HG02678 (cell line): ENCODE results near the gene KCNQ5.

Experiments used
- ATAC-seq: cut with Tn5 transposase; IDR thresholded peaks from one replicate; pipeline ENCODE4 v1.9.1; 2021; ENCODE audit warnings: mild to moderate bottlenecking, moderate library complexity; ENCODE audit not compliant: unreplicated experiment

KCNQ5 gene

DNA sequence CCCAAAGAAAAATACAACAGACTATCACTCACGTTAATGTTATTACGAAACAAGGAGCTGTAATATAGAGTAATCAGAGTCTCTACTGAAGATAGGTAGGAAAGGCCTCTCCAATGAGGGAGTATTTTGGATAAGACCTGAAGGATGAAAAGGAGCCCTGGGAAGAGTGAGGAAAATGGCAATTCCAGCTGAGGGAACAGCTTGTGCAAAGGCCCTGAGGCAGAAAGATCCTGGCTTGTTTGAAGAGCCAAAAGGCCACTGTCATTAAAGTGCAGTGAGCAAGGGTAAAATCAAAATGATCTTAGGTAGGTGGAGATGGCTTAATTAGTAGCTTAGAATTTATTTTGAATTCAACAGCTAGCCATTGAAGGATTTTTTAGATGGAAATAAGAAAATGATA is 464.9 kb downstream of the KCNQ5 start:
- ATAC-seq: no peak

DNA sequence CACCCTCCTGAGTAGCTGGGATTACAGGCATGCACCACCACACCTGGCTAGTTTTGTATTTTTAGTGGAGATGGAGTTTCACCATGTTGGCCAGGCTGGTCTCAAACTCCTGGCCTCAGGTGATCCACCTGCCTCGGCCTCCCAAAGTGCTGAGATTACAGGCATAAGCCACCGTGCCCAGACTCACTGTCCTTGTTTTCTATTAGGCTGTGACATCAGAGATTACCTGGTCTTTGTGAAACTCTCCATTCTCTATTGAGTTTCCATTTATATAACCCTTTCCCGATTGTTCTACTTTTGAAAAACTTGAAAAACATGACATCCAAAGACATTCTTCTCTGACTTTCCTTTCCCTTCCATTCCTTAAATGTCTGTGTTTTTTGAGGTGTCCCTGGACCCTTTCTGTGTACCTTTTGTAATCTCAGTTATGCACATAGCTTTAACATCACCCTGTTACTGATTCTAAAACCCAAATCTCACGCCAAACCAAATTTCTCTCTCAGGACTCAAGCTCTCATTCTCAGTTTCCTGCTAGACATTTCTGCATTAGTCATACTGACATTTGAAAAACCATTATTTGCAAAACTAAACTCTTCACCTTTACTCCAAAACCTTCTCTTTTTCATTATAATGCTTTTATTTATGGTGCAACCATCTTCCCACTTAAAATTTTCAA is 466.4 kb downstream of the KCNQ5 start:
- peak; percentile 80 for ATAC-seq

- ATAC-seq: no peak
These were observed 483.1 kb downstream of the KCNQ5 start for GRCh38 chr6:73104921-73105320.

DNA sequence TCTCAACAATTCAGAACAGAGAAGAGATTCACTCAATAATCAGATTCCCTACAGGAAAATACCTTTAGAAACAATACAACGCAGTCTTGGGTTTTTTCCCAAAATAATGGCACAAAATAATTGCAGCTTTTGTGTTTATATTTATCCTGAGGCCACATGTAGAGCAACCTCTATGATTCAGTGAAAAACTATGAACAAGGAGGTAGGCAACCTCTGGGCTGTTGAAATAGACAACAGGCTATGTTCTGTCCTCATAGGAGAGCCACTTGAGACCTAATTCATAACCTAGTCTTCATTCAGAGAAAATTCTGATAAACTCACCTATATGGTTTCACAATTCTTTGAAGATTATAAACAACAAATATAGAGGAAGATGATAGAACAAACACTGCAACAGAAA is 485.2 kb downstream of the KCNQ5 start:
- ATAC-seq: no peak

GRCh38 chr6:73108949-73109348 is 487.1 kb downstream of the KCNQ5 start:
- ATAC-seq: no peak

DNA sequence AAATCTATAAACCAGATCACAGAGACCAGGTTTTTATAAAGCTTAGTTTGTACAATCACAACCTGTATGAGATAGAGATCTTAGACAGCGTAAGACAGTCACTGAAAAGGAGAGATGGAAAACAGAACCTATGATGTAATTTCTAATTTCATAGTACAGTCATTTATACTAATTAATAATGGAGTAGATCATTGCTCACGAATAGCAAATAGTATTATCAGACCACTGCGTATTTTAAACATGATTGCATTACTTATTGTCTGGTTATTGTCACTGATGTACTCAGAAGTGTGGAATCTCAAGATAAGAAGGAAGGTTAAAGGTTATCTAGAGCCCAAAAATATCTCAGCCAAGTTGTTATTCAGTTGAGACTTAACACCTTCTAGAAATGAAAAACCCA is 487.8 kb downstream of the KCNQ5 start:
- no peak for ATAC-seq

- no peak for ATAC-seq
These were observed 494.5 kb downstream of the KCNQ5 start for GRCh38 chr6:73116330-73116729.

DNA sequence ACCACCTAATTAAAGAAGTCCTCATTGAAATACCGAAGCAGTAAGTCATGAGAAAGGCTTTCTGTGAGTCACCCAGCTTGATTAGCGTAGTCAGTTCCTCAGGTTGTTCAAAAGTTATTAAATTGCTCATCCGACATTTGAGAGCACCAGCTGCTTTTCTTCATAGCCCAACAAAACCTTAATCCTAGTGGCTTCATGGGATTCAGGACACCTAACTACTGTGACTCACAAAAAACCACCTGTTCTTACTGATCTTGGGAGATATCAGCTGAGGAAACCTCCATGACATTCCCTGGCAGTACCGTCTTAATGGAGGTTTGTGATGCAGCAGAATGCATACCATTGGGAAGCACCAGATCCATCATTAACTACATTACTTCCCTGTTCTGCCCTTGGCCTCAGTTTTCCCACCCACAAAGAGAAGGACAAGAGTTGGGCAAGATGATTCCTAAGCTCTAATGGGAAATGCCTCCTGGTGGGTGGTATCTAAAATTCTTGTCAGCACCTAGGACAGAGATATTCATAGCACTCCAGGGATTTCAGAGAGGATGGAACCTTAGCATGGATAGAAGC is 499.6 kb downstream of the KCNQ5 start:
- no peak for ATAC-seq

DNA sequence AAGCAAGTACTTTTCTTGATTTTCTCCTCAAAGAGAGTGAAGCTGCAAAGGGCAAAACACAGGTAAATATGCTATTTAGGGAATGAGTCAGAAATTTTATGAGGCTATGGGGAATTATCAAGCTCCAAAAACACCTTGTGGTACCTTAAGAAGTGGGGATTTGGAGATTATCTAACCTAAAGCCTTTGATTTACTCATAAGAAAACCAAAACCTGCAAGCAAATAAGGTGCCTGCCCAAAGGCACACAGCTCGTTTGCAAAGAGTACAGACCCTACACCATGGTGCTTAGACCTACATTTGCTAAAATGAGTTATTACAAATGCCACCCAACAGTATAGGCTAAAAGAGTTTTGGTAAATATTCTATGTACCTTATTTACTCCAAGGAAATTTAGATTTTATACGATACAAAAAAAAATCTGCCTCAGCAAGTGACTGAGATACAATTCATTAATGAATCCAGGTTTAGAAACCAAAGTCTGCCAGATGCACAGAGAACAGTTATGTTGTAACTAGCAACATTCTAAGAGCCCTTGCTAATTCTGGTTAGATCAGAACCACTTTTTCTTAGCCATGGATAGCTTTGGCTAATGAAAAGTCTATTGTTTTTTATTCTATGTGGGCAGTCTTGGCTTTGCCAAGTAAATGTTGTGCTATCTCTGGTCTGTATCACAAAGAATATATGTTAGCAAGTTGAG is 501.9 kb downstream of the KCNQ5 start:
- peak; percentile 93 for ATAC-seq

GRCh38 chr6:73129653-73130443 is 508.0 kb downstream of the KCNQ5 start:
- ATAC-seq: peak; percentile 93

DNA sequence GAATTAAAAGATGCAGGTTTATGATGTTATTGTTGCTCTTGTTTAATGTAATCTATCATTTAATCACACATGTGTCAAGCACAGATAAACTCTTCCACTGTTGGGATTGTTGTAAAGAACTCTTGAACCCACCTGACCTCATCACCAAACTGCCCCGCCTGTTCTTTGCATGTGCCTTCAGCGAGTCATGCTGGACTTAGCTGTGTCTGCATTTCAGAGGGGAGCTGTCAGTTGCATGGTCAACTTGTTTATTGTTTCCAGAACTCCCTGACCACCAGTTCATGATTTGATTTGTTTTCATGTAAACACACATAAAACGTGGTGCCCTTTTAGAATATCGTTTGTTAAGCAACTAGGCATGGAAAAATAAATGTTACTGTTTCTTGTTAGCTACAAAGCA is 509.8 kb downstream of the KCNQ5 start:
- ATAC-seq: no peak

GRCh38 chr6:73134588-73134987 is 512.7 kb downstream of the KCNQ5 start:
- ATAC-seq: no peak

- ATAC-seq: peak; percentile 66
These were observed 518.0 kb downstream of the KCNQ5 start for GRCh38 chr6:73139681-73140383.

DNA sequence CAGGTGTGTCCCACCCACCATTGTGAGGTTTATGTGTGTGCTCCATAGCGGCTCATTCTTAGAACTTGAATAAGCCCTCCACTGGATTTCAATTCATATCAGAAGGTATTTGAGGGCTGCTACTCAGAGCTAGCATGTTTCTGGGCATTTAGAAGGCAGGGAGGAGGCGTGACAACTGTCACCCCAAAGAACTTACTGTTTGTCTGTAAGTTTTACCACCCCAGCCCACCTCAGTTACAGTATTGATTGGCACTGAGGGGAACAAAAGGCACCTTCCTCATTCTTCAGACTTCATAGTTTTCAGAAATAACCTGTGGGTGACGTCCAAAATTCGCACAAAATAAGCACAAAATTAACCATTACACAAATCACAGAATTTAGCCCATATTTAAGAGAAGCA is 521.7 kb downstream of the KCNQ5 start:
- ATAC-seq: no peak

DNA sequence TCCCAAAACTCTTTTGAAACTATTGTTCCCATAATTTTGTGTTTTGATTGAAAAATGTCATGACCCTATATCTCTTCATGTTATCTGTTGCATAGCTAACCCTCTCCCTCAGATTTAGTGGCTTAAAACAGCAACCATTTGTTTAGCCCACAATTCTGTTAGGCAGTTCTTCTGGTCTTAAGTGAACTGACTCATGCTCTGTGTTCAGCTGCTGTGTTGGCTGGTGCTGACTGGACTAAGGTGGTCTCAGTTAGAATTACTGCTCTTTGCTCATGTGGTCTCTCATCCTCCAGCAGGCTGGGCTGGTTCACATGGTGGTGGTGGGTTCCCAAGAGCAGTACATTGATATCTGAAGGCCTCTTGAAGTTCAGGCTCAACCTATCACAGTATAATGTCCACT is 522.7 kb downstream of the KCNQ5 start:
- ATAC-seq: no peak

- ATAC-seq: no peak
These were observed 523.8 kb downstream of the KCNQ5 start for GRCh38 chr6:73145690-73146089.

GRCh38 chr6:73151732-73152131 is 529.9 kb downstream of the KCNQ5 start:
- no peak for ATAC-seq

DNA sequence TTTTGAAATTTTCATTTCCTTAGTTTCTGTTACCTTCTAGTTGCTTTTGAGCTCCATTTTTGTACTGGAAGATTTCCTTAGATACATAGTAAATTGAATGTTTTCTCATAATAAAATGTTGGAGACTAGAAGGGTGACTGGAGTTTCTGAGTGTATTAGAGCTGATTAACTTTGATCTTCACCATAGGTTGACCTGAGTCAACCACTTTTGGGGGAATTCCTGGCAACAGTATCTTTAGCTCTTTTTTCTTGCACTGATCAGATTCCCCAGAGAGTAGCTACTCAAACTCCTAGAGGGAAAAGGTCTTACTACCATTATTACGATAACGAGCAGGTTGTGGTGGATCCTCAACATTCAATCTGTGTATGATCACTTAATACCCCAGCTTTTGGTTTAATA is 530.7 kb downstream of the KCNQ5 start:
- ATAC-seq: no peak

GRCh38 chr6:73152966-73153757 is 531.3 kb downstream of the KCNQ5 start:
- no peak for ATAC-seq
